VCaP (cell line): ENCODE results near the gene NRSN1.

Source experiments
- H3K27ac ChIP-seq: fragments of 450-650 bp; 2 replicates; pipeline ENCODE4 v1.5.1; 2017
- TF ChIP-seq, protein P1 (sequence below): fragments of 450-650 bp; conservative IDR thresholded peaks from 2 replicates; pipeline ENCODE4 v1.5.1; 2017; ENCODE audit warnings: mild to moderate bottlenecking, moderate library complexity

The NRSN1 gene

DNA sequence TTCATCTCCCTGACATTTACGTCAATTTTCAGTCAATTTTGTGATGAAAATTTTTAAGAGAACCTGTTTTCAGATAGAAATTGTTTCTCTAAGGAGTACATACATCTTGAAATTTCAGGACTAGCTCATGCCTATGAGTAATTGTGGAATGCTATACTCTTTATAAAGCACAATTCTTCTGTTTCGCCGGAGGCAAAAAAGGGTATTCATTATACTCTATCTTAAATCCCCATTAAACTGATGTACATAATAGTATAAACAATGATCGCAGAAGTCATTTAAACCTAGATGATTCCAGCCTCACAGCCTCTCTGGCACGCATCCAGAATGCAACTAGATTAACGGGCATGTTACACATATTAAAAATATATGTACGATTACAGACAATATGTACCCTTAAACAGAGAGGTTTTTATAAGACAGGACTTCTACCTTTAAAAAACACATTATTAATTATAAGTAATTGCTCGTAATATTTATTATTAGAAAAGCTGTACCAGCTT, 62.6 kb downstream of the NRSN1 start:
- H3K27ac ChIP-seq, result no peak overlapping the region
- TF ChIP-seq, protein P1, sequence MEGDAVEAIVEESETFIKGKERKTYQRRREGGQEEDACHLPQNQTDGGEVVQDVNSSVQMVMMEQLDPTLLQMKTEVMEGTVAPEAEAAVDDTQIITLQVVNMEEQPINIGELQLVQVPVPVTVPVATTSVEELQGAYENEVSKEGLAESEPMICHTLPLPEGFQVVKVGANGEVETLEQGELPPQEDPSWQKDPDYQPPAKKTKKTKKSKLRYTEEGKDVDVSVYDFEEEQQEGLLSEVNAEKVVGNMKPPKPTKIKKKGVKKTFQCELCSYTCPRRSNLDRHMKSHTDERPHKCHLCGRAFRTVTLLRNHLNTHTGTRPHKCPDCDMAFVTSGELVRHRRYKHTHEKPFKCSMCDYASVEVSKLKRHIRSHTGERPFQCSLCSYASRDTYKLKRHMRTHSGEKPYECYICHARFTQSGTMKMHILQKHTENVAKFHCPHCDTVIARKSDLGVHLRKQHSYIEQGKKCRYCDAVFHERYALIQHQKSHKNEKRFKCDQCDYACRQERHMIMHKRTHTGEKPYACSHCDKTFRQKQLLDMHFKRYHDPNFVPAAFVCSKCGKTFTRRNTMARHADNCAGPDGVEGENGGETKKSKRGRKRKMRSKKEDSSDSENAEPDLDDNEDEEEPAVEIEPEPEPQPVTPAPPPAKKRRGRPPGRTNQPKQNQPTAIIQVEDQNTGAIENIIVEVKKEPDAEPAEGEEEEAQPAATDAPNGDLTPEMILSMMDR, result no peak

DNA sequence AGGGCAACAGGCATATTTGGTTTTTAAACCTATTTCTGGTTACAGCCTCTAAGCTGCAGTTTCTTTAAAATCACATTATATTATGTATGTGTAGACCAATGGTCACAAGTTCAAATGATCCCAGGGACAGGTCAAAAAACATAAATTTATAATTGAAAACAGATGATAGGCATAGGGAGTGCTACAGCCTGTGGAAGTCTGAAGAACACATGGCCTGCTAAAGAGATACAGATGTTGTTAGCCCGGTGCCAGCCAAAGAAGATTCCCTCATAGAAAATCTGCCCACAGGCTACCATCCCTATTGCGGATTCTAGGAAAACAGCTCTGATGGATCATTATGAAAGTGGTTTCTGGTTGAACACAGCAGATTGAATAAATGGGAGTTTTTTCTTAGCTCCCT, 65.3 kb downstream of the NRSN1 start:
- no peak overlapping the region for H3K27ac ChIP-seq
- TF ChIP-seq, protein P1, result no peak

GRCh38 chr6:24193364-24193763, 67.3 kb downstream of the NRSN1 start:
- TF ChIP-seq, protein P1, result no peak
- H3K27ac ChIP-seq, result peak overlapping the region; percentile 90

- peak overlapping the region; percentile 90 for H3K27ac ChIP-seq
- TF ChIP-seq, protein P1, result no peak
These were observed 69.1 kb downstream of the NRSN1 start for GRCh38 chr6:24194978-24195700.

GRCh38 chr6:24195836-24196597, 70.0 kb downstream of the NRSN1 start:
- H3K27ac ChIP-seq, result peak overlapping the region; percentile 90
- TF ChIP-seq, protein P1, result no peak
